Fibroblast of mammary gland (primary cell): ENCODE measurements around the gene SMIM20.

Source experiments
- DNase-seq: peaks from one replicate; pipeline ENCODE4 v3.0.0-alpha.2; 2010; ENCODE audit warnings: low read depth
- H3K4me3 ChIP-seq: 2 replicates; pipeline ENCODE4 v1.5.1; 2011; ENCODE audit warnings: low read depth, mild to moderate bottlenecking, low read length, moderate library complexity; ENCODE audit not compliant: control insufficient read depth
- CTCF ChIP-seq: conservative IDR thresholded peaks from 2 replicates; pipeline ENCODE4 v1.5.1; 2011; ENCODE audit warnings: low read depth, low read length, inconsistent platforms; ENCODE audit not compliant: control insufficient read depth, insufficient read depth

The SMIM20 gene

GRCh38 chr4:25943805-25944204, 29.8 kb downstream of the SMIM20 start:
- no peak for TF ChIP-seq CTCF
- H3K4me3 ChIP-seq = no peak overlapping the region
- DNase-seq = no peak

DNA sequence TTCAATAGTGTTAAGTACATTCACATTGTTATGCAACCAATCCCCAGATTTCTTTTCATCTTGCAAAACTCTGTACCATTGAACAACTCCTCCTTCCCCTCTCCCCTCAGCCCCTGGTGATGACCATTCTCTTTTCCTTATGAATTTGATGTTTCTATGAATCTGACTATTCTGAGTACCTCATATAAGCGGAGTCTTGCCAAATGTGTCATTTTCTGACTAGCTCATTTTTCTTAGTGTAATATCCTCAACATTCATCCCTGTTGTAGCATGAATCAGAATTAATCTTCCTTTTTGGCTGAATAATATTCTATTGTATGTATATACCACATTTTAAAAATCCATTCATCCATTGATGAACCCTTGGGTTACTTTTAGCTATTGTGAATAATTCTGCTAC, 34.0 kb downstream of the SMIM20 start:
- no peak for TF ChIP-seq CTCF
- no peak overlapping the region for H3K4me3 ChIP-seq
- no peak for DNase-seq

DNA sequence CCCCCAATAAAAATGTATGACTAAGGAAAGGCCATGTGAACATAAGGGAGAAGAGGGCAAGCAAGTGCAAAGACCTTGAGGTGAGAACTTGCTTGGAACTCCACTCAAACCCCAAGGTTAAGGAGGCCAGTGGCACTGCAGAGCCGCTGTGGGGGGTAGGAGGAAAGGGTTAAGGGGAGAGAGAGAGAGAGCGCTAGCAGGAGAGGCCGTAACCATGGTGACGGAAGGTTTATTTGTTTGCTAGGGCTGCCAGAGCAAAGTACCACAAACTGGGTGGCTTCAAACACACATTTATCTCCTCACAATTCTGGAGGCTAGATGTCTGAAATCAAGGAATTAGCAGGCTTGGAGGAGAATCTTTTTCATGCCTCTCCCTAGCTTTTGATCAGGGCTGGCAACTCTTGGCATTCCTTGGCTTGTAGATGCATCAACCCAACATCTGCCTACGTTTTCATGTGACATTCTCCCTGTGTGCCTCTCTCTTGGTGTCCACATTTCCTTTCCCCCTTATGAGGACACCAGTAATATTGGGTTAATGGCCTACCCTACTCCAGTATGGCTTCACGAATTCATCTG, 35.2 kb downstream of the SMIM20 start:
- H3K4me3 ChIP-seq = no peak overlapping the region
- TF ChIP-seq CTCF = no peak
- no peak for DNase-seq

- no peak for DNase-seq
- TF ChIP-seq CTCF = no peak
- no peak overlapping the region for H3K4me3 ChIP-seq
Measured at GRCh38 chr4:25949994-25950393, 36.0 kb downstream of the SMIM20 start.

DNA sequence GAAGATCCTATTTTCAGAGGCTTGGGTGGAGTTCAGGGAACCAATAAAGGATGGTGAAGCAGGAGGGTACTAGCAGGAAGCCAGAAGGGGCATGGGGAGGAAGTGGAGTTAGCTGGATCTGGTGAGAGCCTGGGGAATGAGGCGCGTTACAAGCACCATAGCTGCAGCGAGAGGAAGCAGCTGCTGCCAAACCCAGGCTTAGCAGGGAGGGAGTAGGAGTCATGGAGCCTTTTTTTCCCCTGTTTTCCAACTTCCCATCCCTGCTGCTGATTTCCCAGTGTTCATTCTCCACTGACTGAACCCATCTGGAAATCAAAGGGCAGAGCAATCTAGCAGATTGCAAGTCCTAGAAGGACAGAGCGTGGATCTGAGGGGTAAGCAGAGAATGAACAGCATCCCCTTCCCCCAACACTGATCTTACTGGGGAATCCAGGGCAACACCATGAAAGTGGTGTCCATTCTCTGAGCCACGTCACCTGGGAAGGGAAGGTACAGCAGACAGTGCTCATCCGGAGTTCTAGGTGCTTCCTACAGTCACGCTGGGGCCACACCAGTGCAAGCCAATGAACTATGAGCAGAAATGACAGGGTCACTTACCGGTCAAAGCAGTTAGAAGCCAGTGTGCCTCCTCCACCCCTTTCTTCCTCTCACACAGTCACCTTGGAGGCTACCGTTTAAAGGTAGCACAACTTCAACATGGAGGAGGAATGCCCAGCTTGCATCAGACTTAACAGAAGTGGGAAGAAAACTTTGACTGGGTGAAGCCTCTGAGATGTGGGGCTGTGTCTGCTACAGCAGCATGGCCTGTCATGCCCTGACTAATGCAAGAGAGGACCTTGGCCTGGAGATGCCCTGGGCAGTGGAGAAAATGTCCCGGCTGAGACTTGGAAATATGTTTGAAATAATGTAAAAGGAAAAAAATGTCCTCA, 36.7 kb downstream of the SMIM20 start:
- no peak for DNase-seq
- no peak for TF ChIP-seq CTCF
- H3K4me3 ChIP-seq = no peak overlapping the region

DNA sequence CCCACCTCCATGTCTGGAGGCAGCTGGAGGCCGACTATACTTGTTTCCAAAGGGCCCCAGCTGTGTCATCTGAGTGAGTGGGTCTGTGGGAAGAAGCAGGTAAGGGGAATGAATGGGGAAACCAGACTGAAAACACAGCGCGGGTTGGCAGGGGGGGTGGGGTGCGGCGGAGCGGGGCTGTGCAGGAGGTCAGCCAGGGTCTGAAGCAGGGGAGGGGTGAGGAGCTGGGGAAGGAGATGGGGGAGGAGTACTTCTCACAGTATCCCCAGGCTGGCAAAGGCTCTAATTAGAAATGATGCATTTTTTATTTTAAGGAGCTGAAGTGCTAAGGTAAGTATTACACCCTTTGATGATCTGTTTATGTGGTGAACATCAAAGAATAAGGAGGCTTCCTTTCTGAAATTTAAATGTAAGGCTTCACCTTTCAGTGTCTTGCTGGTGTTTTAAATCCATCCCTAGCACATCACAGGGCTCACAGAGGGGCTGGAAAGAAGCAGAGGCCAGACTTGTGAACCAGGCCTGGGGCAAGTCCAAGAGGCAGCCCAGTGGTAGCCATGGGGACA, 37.5 kb downstream of the SMIM20 start:
- H3K4me3 ChIP-seq = no peak overlapping the region
- TF ChIP-seq CTCF = no peak
- DNase-seq = no peak
